Neural progenitor cell (in vitro differentiated cells): ENCODE results near the gene CCNI2. TPM values are rescaled to one million over a fixed set of nuclear protein-coding genes. Genes with fewer than 3 reads are reported as not detected.

Experiments used
- DNase-seq: peaks from one replicate; pipeline ENCODE4 v3.0.0-alpha.2; 2016; ENCODE audit warnings: low spot score
- H2AFZ ChIP-seq: fragments of 200-600 bp; sonication (generic); replicated peaks from 2 replicates; pipeline ENCODE4 v1.6.1; 2016; ENCODE audit warnings: antibody characterized with exemption
- H3F3A ChIP-seq: fragments of 200-600 bp; sonication (generic); 2 replicates; pipeline ENCODE4 v1.6.1; 2016; ENCODE audit warnings: antibody characterized with exemption, low read depth
- H3K27ac ChIP-seq: fragments of 200-600 bp; sonication (generic); 2 replicates; pipeline ENCODE4 v1.5.1; 2016; ENCODE audit warnings: mild to moderate bottlenecking
- H3K27me3 ChIP-seq: fragments of 200-600 bp; sonication (generic); 2 replicates; pipeline ENCODE4 v1.6.1; 2016; ENCODE audit warnings: mild to moderate bottlenecking, moderate library complexity
- H3K36me3 ChIP-seq: fragments of 200-600 bp; sonication (generic); 2 replicates; pipeline ENCODE4 v1.5.1; 2016
- H3K4me1 ChIP-seq: fragments of 200-600 bp; sonication (generic); 2 replicates; pipeline ENCODE4 v1.6.1; 2016; ENCODE audit warnings: mixed run types
- H3K4me2 ChIP-seq: fragments of 200-600 bp; sonication (generic); 2 replicates; pipeline ENCODE4 v1.6.1; 2016
- H3K4me3 ChIP-seq: fragments of 200-600 bp; sonication (generic); 2 replicates; pipeline ENCODE4 v1.5.1; 2016
- H3K79me2 ChIP-seq: fragments of 200-600 bp; sonication (generic); 2 replicates; pipeline ENCODE4 v1.6.1; 2016; ENCODE audit warnings: low read depth
- H3K9ac ChIP-seq: fragments of 200-600 bp; sonication (generic); 2 replicates; pipeline ENCODE4 v1.6.1; 2016
- H3K9me3 ChIP-seq: fragments of 200-600 bp; sonication (generic); 2 replicates; pipeline ENCODE4 v1.5.1; 2016; ENCODE audit warnings: low read depth
- H4K20me1 ChIP-seq: fragments of 200-600 bp; sonication (generic); 2 replicates; pipeline ENCODE4 v1.6.1; 2016; ENCODE audit warnings: low read depth
- H3K27ac Mint-ChIP-seq: 3 replicates; pipeline ENCODE4 v1.8.0; 2021; ENCODE audit warnings: mixed read lengths
- H3K27me3 Mint-ChIP-seq: 2 replicates; pipeline ENCODE4 v1.8.0; 2022; ENCODE audit warnings: low read depth, mild to moderate bottlenecking, inconsistent platforms, moderate library complexity, mixed read lengths; ENCODE audit not compliant: insufficient read depth
- H3K36me3 Mint-ChIP-seq: 3 replicates; pipeline ENCODE4 v1.8.0; 2021; ENCODE audit warnings: mixed read lengths
- H3K4me1 Mint-ChIP-seq: 3 replicates; pipeline ENCODE4 v1.8.0; 2021; ENCODE audit warnings: mixed read lengths
- H3K4me3 Mint-ChIP-seq: 3 replicates; pipeline ENCODE4 v1.8.0; 2021; ENCODE audit warnings: mild to moderate bottlenecking, moderate library complexity, mixed read lengths
- H3K9me3 Mint-ChIP-seq: 3 replicates; pipeline ENCODE4 v1.8.0; 2020; ENCODE audit warnings: mixed read lengths
- CTCF ChIP-seq: fragments of 200-600 bp; sonication (generic); IDR thresholded peaks from 2 replicates; pipeline ENCODE4 v1.5.1; 2017; ENCODE audit warnings: antibody characterized with exemption, mild to moderate bottlenecking
- EZH2 ChIP-seq: fragments of 200-600 bp; sonication (generic); IDR thresholded peaks from 2 replicates; pipeline ENCODE4 v1.6.1; 2017; ENCODE audit warnings: antibody characterized with exemption, mild to moderate bottlenecking, moderate library complexity
- EZH2phosphoT487 ChIP-seq: fragments of 200-600 bp; sonication (generic); IDR thresholded peaks from 2 replicates; pipeline ENCODE4 v1.6.1; 2017; ENCODE audit warnings: antibody characterized with exemption
- total RNA-seq: library from RNA; depleted of rRNA; stranded (reverse); fragments of >200 nt; gene quantifications from 2 replicates; pipeline ENCODE4 v1.2.3, GENCODE V29; 2015; ENCODE audit warnings: low replicate concordance

CCNI2 gene
- total RNA-seq, 1 donor from 2014 or later, result not detected

- Mint-ChIP-seq H3K4me3 (no peak overlapping the region), H3K27ac (no peak overlapping the region), H3K4me1 (no peaks in the 10 kb centered on the region), H3K9me3 (no peaks in the 10 kb centered on the region), H3K27me3 (no peaks in the 10 kb centered on the region), H3K36me3 (peaks cover 5% of the 10 kb centered on the region)
- no peaks in the 10 kb centered on the region for H3K9me3 ChIP-seq
- H3K36me3 ChIP-seq, result peaks cover 13% of the 10 kb centered on the region
- no peak overlapping the region for H3K4me3 ChIP-seq
- no peak overlapping the region for H2AFZ ChIP-seq
- peaks cover 3% of the 10 kb centered on the region for H3K79me2 ChIP-seq
- TF ChIP-seq EZH2phosphoT487, result no peak
- TF ChIP-seq EZH2, result no peak
- no peak for TF ChIP-seq CTCF
- H3K4me1 ChIP-seq, result no peaks in the 10 kb centered on the region
- no peak for DNase-seq
- H3K9ac ChIP-seq, result no peak overlapping the region
- no peaks in the 10 kb centered on the region for H3K27me3 ChIP-seq
- H3K27ac ChIP-seq, result no peak overlapping the region
- no peak overlapping the region for H3K4me2 ChIP-seq
- H3F3A ChIP-seq, result no peaks in the 10 kb centered on the region
- H4K20me1 ChIP-seq, result no peaks in the 10 kb centered on the region
These were observed 17.3 kb upstream of the CCNI2 start for GRCh38 chr5:132729896-132730295.

GRCh38 chr5:132733499-132734148, 13.6 kb upstream of the CCNI2 start:
- DNase-seq, result no peak
- Histone ChIP-seq H4K20me1 (peaks cover 19% of the 10 kb centered on the region), H3K27me3 (peaks cover 6% of the 10 kb centered on the region), H3K4me1 (no peaks in the 10 kb centered on the region), H3K79me2 (peaks cover 21% of the 10 kb centered on the region), H3K9ac (no peak overlapping the region), H3K36me3 (no peaks in the 10 kb centered on the region), H3F3A (peaks cover 6% of the 10 kb centered on the region), H3K4me3 (no peak overlapping the region), H3K9me3 (no peaks in the 10 kb centered on the region), H2AFZ (no peak overlapping the region), H3K4me2 (no peak overlapping the region), H3K27ac (no peak overlapping the region)
- H3K9me3 Mint-ChIP-seq, result no peaks in the 10 kb centered on the region
- H3K27me3 Mint-ChIP-seq, result peaks cover 5% of the 10 kb centered on the region
- no peak overlapping the region for H3K4me3 Mint-ChIP-seq
- peaks cover 1% of the 10 kb centered on the region for H3K36me3 Mint-ChIP-seq
- H3K27ac Mint-ChIP-seq, result no peak overlapping the region
- TF ChIP-seq EZH2 (no peak), CTCF (no peak), EZH2phosphoT487 (no peak)
- peaks cover 23% of the 10 kb centered on the region for H3K4me1 Mint-ChIP-seq

GRCh38 chr5:132734687-132735086, 12.5 kb upstream of the CCNI2 start:
- Mint-ChIP-seq H3K9me3 (no peaks in the 10 kb centered on the region), H3K4me3 (no peak overlapping the region), H3K27me3 (peaks cover 8% of the 10 kb centered on the region), H3K36me3 (peaks cover 1% of the 10 kb centered on the region), H3K4me1 (peaks cover 23% of the 10 kb centered on the region), H3K27ac (no peak overlapping the region)
- peaks cover 6% of the 10 kb centered on the region for H3F3A ChIP-seq
- H3K4me2 ChIP-seq, result no peak overlapping the region
- no peak for TF ChIP-seq EZH2phosphoT487
- peaks cover 19% of the 10 kb centered on the region for H4K20me1 ChIP-seq
- peaks cover 7% of the 10 kb centered on the region for H3K27me3 ChIP-seq
- no peak overlapping the region for H3K27ac ChIP-seq
- H3K4me3 ChIP-seq, result no peak overlapping the region
- no peak overlapping the region for H2AFZ ChIP-seq
- DNase-seq, result no peak
- no peak overlapping the region for H3K9ac ChIP-seq
- H3K36me3 ChIP-seq, result no peaks in the 10 kb centered on the region
- H3K9me3 ChIP-seq, result no peaks in the 10 kb centered on the region
- H3K79me2 ChIP-seq, result peaks cover 21% of the 10 kb centered on the region
- H3K4me1 ChIP-seq, result no peaks in the 10 kb centered on the region
